Activated CD4-positive, alpha-beta T cell treated with anti-CD3 and anti-CD28 coated beads, Interleukin-2, amount 10 ng/mL, durations not matched to agents 7 days and 5 days (primary cell): ENCODE data around the gene FLNB. TPM values are rescaled to one million over a fixed set of nuclear protein-coding genes. Genes with fewer than 3 reads are reported as not detected.

Experiments used
- CTCF ChIA-PET: fragments of 350-600 bp; sonication (Branson Sonifier 250); formaldehyde crosslinking; loops from one replicate; lab custom pipeline; 2021; ENCODE audit warnings: antibody characterized with exemption; lab: Charles Lee
- POLR2A ChIA-PET: fragments of 350-600 bp; sonication (Branson Sonifier 250); formaldehyde crosslinking; loops from one replicate; lab custom pipeline; 2021; ENCODE audit warnings: antibody characterized with exemption; lab: Charles Lee
- DNase-seq: peaks from one replicate; pipeline ENCODE4 v3.0.0-alpha.2; 2020
- H3K27ac Mint-ChIP-seq: one replicate; pipeline ENCODE4 v1.8.0; 2021; ENCODE audit warnings: mild to moderate bottlenecking, moderate library complexity, mixed read lengths
- H3K27me3 Mint-ChIP-seq: one replicate; pipeline ENCODE4 v1.8.0; 2021; ENCODE audit warnings: mixed read lengths
- H3K36me3 Mint-ChIP-seq: one replicate; pipeline ENCODE4 v1.8.0; 2021; ENCODE audit warnings: low read depth, mixed read lengths
- H3K4me1 Mint-ChIP-seq: one replicate; pipeline ENCODE4 v1.8.0; 2021; ENCODE audit warnings: mixed read lengths
- H3K4me3 Mint-ChIP-seq: one replicate; pipeline ENCODE4 v1.8.0; 2021; ENCODE audit warnings: mild to moderate bottlenecking, moderate library complexity, mixed read lengths
- H3K9me3 Mint-ChIP-seq: one replicate; pipeline ENCODE4 v1.8.0; 2021; ENCODE audit warnings: mixed read lengths
- total RNA-seq, 2 experiments: library from RNA; stranded (reverse); gene quantifications; one replicate each; pipeline ENCODE4 v1.2.3, GENCODE V29; 2021

Gene FLNB
- total RNA-seq, 2 experiments from 2014 or later = 27.2 to 28.1 TPM

DNA sequence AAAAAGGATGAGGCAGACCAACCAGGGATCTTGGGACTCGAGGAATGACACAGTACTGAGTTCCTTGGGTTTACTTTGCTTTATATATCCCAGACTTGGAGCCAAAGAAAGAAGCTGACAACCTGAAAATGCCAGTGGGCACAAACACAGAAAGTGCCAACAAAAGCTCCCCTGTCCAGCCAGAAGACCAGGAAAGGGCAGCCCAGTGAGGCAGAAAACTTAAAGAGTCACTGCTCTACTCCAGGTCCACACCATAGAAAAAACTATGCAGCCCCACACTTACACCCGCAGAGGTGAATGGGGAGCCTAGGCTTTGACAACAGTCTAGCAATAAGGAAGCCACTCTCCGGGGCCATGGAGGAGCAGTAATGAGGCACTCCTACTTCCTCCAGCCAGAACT is 80.3 kb downstream of the FLNB start:
- H3K4me3 Mint-ChIP-seq = no peak overlapping the region
- DNase-seq = no peak
- H3K27me3 Mint-ChIP-seq = no peaks in the 10 kb centered on the region
- ChIA-PET POLR2A (no interaction called here), CTCF (interaction anchor here (0.9 kb wide), 1 partner anchor 13 kb away, joined by 3 read pairs; no protein-coding TSS in a partner anchor)
- H3K9me3 Mint-ChIP-seq = no peaks in the 10 kb centered on the region
- peaks cover 8% of the 10 kb centered on the region for H3K36me3 Mint-ChIP-seq
- H3K4me1 Mint-ChIP-seq = peaks cover 27% of the 10 kb centered on the region
- no peak overlapping the region for H3K27ac Mint-ChIP-seq

DNA sequence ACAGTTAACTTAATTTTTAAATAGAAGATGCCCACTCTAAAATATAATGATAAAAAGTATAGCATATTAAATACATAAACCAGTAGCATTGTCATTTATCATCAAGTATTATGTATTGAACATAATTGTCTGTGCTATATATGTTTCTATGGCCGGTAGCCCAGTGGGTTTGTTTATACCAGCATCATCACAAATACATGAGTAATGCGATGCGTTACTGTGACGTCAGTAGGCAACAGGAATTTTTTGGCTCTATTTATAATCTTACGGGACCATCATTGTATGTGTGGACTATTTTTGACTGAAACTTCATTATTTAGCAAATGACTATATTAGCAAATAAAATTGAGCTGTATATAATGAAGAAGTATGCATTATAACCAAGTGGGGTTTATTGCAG is 82.1 kb downstream of the FLNB start:
- no peaks in the 10 kb centered on the region for H3K9me3 Mint-ChIP-seq
- no peak overlapping the region for H3K27ac Mint-ChIP-seq
- no peaks in the 10 kb centered on the region for H3K27me3 Mint-ChIP-seq
- H3K36me3 Mint-ChIP-seq = peaks cover 3% of the 10 kb centered on the region
- H3K4me1 Mint-ChIP-seq = peaks cover 12% of the 10 kb centered on the region
- POLR2A ChIA-PET = no interaction called here
- no peak overlapping the region for H3K4me3 Mint-ChIP-seq
- CTCF ChIA-PET = interaction anchor here (1.2 to 1.4 kb wide), 2 partner anchors 9 to 14 kb away, joined by 3 read pairs; no protein-coding TSS in a partner anchor
- no peak for DNase-seq

DNA sequence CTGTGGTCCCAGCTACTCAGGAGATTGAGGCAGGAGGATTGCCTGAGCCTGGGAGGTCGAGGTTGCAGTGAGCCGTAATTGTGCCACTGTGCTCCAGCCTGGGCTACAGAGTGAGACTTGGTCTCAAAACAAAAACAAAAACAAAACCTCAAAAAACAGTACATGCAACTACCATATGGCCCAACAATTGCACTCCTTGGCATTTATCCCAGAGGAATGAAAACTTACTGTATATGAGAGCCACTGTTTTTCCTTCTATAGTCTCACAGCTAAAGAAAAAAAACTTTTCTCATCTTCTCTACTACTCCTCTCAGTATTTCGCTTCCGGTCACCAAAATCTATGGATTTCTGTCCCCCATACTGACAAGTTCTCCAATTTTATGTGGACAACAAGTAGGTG is 84.3 kb downstream of the FLNB start:
- POLR2A ChIA-PET = no interaction called here

DNA sequence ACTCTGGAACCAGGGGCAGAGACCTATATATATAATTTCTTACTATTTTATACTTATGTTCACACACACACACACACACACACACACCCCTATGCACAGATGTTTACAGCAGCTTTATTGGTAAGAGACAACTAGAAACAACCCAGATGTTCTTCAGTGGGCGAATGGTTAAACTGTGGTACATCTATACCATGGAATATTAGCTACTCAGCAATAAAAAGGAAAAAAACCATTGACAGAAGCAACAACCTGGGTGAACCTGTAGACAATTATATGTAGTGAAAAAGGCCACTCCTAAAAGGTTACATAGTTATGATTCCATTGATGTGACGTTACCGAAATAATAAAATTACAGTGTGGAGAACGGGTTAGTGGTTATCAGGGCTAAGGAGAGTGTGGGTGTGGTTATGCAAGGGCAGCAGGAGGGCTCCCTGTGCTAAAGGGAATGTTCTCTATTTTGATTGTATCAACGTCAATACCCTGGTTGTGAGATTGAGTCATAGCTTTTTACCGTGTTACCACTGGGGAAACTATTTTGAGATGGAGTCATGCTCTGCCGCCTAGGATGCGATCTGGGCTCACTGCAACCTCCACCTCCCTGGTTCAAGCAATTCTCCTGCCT is 85.5 kb downstream of the FLNB start:
- no peaks in the 10 kb centered on the region for H3K4me1 Mint-ChIP-seq
- no peaks in the 10 kb centered on the region for H3K27me3 Mint-ChIP-seq
- H3K27ac Mint-ChIP-seq = no peak overlapping the region
- DNase-seq = no peak
- ChIA-PET CTCF (interaction anchor here (1.6 kb wide), 1 partner anchor 12 kb away, joined by 5 read pairs; no protein-coding TSS in a partner anchor), POLR2A (no interaction called here)
- H3K9me3 Mint-ChIP-seq = no peaks in the 10 kb centered on the region
- no peak overlapping the region for H3K4me3 Mint-ChIP-seq
- peaks cover 17% of the 10 kb centered on the region for H3K36me3 Mint-ChIP-seq

More for the DNA sequence above, 84.3 kb downstream of the FLNB start:
- Mint-ChIP-seq H3K36me3 (peaks cover 9% of the 10 kb centered on the region), H3K9me3 (no peaks in the 10 kb centered on the region), H3K27ac (no peak overlapping the region), H3K4me3 (no peak overlapping the region), H3K27me3 (no peaks in the 10 kb centered on the region), H3K4me1 (no peaks in the 10 kb centered on the region)
- DNase-seq = no peak
- CTCF ChIA-PET = interaction anchor here (1.6 kb wide), 1 partner anchor 11 kb away, joined by 5 read pairs; no protein-coding TSS in a partner anchor

DNA sequence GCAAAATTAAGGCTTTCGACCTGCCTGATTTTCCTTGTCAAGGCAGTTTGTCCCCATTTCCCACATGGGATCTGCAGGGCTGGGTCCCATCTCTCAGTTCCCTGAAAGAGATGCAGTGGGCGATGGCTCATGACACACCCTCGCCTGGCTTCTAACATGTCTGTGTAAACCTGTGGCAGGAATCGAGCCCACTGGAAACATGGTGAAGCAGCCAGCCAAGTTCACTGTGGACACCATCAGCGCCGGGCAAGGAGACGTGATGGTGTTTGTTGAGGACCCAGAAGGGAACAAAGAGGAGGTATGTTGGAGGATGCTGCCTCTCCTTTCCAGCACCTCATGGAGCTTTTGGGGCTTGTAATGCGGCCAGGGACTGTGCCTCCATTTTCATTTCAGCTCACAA is 86.4 kb downstream of the FLNB start:
- H3K27me3 Mint-ChIP-seq = no peaks in the 10 kb centered on the region
- peaks cover 15% of the 10 kb centered on the region for H3K36me3 Mint-ChIP-seq
- ChIA-PET CTCF (no interaction called here), POLR2A (no interaction called here)
- no peaks in the 10 kb centered on the region for H3K9me3 Mint-ChIP-seq
- no peak overlapping the region for H3K4me3 Mint-ChIP-seq
- H3K4me1 Mint-ChIP-seq = no peaks in the 10 kb centered on the region
- no peak for DNase-seq
- no peak overlapping the region for H3K27ac Mint-ChIP-seq

DNA sequence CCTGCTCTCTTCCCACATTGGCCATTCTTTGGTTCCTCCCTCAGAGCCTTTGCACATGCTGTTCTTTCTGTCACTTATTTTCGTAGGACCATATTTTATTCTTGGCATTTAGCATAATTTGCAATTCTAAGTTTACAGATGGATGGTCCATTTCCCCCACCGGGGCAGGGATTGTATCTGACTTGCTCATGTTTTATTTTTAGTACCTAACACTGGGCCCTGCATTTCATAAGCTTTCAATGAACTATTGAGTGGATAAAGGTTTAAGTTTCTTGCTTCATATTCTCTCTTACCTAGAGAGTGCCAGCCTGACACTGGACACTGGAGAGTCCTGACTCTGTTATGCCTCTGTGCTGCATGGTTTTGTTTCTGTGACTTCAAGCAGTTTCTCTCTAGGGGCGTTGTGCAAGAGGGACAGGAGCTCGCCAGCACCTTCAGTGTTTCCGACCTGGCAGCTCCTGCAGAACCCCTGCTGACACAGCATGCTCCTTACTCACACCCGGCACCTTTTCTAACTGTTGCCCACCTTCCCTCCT is 87.4 kb downstream of the FLNB start:
- peaks cover 15% of the 10 kb centered on the region for H3K36me3 Mint-ChIP-seq
- DNase-seq = no peak
- no peaks in the 10 kb centered on the region for H3K27me3 Mint-ChIP-seq
- CTCF ChIA-PET = interaction anchor here (1.4 kb wide), 1 partner anchor 42 kb away, joined by 3 read pairs; no protein-coding TSS in a partner anchor
- POLR2A ChIA-PET = no interaction called here
- H3K27ac Mint-ChIP-seq = no peak overlapping the region
- H3K4me1 Mint-ChIP-seq = no peaks in the 10 kb centered on the region
- H3K9me3 Mint-ChIP-seq = no peaks in the 10 kb centered on the region
- no peak overlapping the region for H3K4me3 Mint-ChIP-seq

DNA sequence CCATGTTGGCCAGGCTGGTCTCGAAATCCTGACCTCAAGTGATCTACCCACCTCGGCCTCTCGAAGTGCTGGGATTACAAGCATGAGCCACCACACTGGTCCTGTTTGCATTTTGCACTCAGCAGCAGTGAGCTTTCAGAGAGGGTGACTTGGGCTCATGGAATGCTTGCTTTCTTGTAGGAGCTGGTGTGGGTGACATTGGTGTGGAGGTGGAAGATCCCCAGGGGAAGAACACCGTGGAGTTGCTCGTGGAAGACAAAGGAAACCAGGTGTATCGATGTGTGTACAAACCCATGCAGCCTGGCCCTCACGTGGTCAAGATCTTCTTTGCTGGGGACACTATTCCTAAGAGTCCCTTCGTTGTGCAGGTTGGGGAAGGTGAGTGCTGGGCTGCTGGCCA is 90.3 kb downstream of the FLNB start:
- ChIA-PET POLR2A (interaction anchor here (0.7 kb wide), 1 partner anchor 51 kb away, joined by 3 read pairs; no protein-coding TSS in a partner anchor), CTCF (interaction anchor here (1.1 kb wide), 1 partner anchor 9 kb away, joined by 3 read pairs; no protein-coding TSS in a partner anchor)
- Mint-ChIP-seq H3K36me3 (peaks cover 24% of the 10 kb centered on the region), H3K4me1 (peaks cover 4% of the 10 kb centered on the region), H3K27me3 (no peaks in the 10 kb centered on the region), H3K27ac (no peak overlapping the region), H3K4me3 (no peak overlapping the region), H3K9me3 (no peaks in the 10 kb centered on the region)
- no peak for DNase-seq

DNA sequence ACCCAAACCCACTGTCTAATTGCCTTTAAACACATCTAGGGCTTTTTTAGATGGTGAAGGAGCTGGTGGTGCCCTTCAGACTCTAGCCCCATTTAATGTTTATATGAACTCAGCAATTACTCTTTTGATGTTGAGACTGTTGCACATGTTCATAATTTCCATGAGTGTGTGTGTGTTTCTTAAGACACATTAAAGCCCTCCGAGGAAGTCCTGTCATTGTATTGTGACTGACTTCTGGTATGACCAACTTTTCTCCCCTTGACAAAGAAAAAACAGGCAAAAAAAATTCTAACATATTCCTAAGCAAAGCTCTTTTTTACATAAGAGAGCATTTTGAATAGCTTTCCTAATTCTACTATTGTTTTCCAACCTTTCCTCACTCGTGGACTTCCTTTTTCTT is 91.6 kb downstream of the FLNB start:
- ChIA-PET POLR2A (no interaction called here), CTCF (interaction anchor here (1.1 kb wide), 1 partner anchor 10 kb away, joined by 3 read pairs; no protein-coding TSS in a partner anchor)
- no peaks in the 10 kb centered on the region for H3K9me3 Mint-ChIP-seq
- H3K36me3 Mint-ChIP-seq = peaks cover 24% of the 10 kb centered on the region
- DNase-seq = no peak
- no peaks in the 10 kb centered on the region for H3K27me3 Mint-ChIP-seq
- H3K27ac Mint-ChIP-seq = no peak overlapping the region
- no peak overlapping the region for H3K4me3 Mint-ChIP-seq
- H3K4me1 Mint-ChIP-seq = peaks cover 4% of the 10 kb centered on the region

DNA sequence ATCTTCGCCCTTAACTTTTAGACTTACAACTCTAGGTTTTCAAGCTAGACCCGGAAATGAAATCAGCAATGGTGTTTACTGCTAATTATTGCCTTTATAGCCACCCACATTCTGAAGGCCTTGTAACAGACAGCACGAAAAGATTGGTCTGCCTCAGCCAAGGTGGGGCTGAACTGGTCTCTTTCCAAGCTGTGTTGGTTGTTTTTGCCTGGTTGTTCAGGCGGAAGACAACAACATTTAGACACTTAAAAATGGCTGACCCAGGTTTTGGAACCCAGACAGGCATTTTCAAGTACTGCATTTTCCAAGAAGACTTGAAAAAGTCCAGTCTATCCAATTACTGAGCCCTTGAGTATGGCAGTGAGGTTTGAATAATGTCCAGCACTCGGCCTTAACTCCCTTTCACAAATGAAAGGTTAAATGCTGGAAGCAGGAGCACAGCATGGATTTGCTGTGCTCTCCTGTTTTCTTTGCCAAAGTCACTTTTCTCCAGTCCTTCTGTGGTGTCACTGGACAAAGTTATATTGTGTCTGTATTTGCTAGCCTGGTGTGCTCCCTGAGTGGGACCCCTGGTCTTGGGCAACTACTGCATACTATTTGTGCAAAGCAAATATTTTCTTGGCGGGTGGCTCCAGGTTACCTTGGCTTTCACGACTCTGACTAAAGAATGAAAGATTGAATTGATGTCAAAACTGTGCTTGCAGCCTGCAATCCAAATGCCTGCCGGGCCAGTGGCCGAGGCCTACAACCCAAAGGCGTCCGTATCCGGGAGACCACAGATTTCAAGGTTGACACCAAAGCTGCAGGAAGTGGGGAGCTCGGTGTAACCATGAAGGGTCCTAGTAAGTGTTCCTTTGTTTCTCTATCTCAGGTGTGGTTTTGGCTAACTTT is 93.5 kb downstream of the FLNB start:
- Mint-ChIP-seq H3K36me3 (peaks cover 18% of the 10 kb centered on the region), H3K4me3 (no peak overlapping the region), H3K9me3 (no peaks in the 10 kb centered on the region), H3K27me3 (no peaks in the 10 kb centered on the region), H3K4me1 (peaks cover 4% of the 10 kb centered on the region), H3K27ac (no peak overlapping the region)
- POLR2A ChIA-PET = no interaction called here
- DNase-seq = no peak
- CTCF ChIA-PET = interaction anchor here (1.2 to 3.6 kb wide), 2 partner anchors 18 to 20 kb away, joined by 4 to 10 read pairs; no protein-coding TSS in a partner anchor

DNA sequence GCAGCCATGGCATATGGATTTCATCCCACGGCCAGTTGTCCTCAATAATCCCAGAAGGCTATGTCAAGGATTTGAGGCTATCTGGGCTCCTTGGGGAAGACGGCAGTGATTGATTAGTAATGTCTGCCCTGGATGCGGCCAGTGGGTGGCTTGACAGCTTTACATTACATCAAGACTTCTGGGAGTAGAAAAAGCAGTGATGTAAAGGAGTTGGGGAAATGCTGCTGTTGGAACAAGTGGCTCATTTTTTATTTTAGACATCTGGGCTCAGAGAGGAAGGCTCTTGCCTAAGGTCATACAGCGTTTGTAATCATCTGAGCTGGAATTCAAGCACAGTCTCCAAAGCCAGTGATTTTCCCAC is 94.1 kb downstream of the FLNB start:
- Mint-ChIP-seq H3K4me1 (peaks cover 4% of the 10 kb centered on the region), H3K27ac (peak overlapping the region; percentile 31), H3K27me3 (no peaks in the 10 kb centered on the region), H3K4me3 (no peak overlapping the region), H3K36me3 (peaks cover 19% of the 10 kb centered on the region), H3K9me3 (no peaks in the 10 kb centered on the region)
- DNase-seq = no peak
- POLR2A ChIA-PET = no interaction called here
- CTCF ChIA-PET = interaction anchor here (1.2 to 3.6 kb wide), 2 partner anchors 17 to 21 kb away, joined by 4 to 10 read pairs; no protein-coding TSS in a partner anchor

DNA sequence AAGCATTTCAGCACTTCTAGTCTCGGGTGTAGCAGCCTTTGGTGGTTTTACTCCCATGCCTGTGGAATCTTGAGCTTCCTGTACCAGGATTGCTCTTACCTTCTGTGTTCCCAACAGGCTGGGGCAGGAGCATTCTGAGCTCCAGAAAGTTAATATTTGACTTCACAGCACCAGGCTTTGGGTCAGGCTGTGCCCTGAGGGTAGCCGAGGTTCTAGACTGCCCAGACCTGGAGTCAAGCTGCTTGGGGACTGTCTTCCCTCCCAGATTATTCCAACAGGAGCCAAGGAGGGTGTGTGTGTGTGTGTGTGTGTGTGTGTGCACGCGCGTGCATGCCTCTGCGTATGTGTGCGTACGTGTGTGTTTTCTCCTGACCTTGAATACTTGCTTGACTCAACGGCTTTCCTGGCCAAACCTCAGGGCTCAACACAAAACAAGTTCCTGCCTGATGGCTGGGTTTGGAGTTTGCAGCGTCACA is 94.8 kb downstream of the FLNB start:
- CTCF ChIA-PET = interaction anchor here (1.0 to 3.6 kb wide), 3 partner anchors 16 to 56 kb away, joined by 3 to 10 read pairs (median 4); no protein-coding TSS in a partner anchor
- Mint-ChIP-seq H3K27ac (no peak overlapping the region), H3K4me3 (no peak overlapping the region), H3K36me3 (peaks cover 20% of the 10 kb centered on the region), H3K27me3 (no peaks in the 10 kb centered on the region), H3K4me1 (peaks cover 4% of the 10 kb centered on the region), H3K9me3 (no peaks in the 10 kb centered on the region)
- no peak for DNase-seq
- POLR2A ChIA-PET = no interaction called here

DNA sequence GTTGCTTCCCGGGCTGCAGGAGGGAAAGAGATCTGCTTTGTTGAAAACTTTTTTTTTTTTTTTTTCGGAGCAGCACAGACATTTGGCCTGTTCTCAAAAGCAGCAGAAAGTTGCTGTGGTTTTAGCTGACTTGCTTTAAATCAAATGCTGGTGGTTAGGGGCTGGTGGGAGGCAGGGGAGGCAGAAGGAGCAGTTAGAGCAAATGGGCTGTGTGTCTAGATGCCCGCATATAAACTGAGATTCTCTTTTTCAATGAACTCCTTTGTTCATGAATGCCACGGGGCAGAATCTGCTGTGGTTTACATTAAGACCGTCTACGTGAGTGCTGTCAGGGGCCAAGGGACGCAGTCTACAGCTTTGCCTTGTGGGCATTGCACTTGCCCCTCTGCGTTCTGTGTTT is 95.9 kb downstream of the FLNB start:
- no peak for DNase-seq
- no peak overlapping the region for H3K27ac Mint-ChIP-seq
- H3K9me3 Mint-ChIP-seq = no peaks in the 10 kb centered on the region
- peaks cover 15% of the 10 kb centered on the region for H3K36me3 Mint-ChIP-seq
- no peaks in the 10 kb centered on the region for H3K27me3 Mint-ChIP-seq
- ChIA-PET POLR2A (no interaction called here), CTCF (interaction anchor here (3.6 kb wide), 1 partner anchor 22 kb away, joined by 10 read pairs; no protein-coding TSS in a partner anchor)
- no peak overlapping the region for H3K4me3 Mint-ChIP-seq
- H3K4me1 Mint-ChIP-seq = peaks cover 4% of the 10 kb centered on the region
